A549 (cell line): Measurements from ENCODE around the gene LCAT.

Experiments
- EP300 ChIP-seq, 2 experiments: fragments of >200 bp; sonication (Bioruptor Twin); formaldehyde crosslinking; IDR thresholded peaks; 2 replicates in 1 of 2; 3 replicates in 1 of 2; pipeline ENCODE4 v1.6.1; 2016 to 2017
- FOSL2 ChIP-seq, 2 experiments: fragments of 450-650 bp in 1 of 2; fragments of >200 bp in 1 of 2; sonication (Bioruptor Twin) in 1 of 2; formaldehyde crosslinking; IDR thresholded peaks; 2 replicates each; pipeline versions ENCODE4 v1.5.0 to v1.6.1; 2016 to 2020; ENCODE audit warnings: mild to moderate bottlenecking in 1 of 2, moderate library complexity in 1 of 2
- JUN ChIP-seq, 2 experiments: fragments of >200 bp; sonication (Bioruptor Twin); formaldehyde crosslinking; IDR thresholded peaks; 2 replicates in 1 of 2; 3 replicates in 1 of 2; pipeline ENCODE4 v1.6.1; 2016 to 2017
- MAX ChIP-seq: IDR thresholded peaks from 2 replicates; pipeline ENCODE4 v1.6.1; 2012
- MYC ChIP-seq: IDR thresholded peaks from 2 replicates; pipeline ENCODE4 v1.6.1; 2012; ENCODE audit warnings: mild to moderate bottlenecking, inconsistent platforms, low read length, improper control_type of control experiment, borderline replicate concordance
- NR3C1 ChIP-seq: fragments of >200 bp; sonication (Bioruptor Twin); formaldehyde crosslinking; IDR thresholded peaks from 3 replicates; pipeline ENCODE4 v1.6.1; 2017
- POLR2AphosphoS2 ChIP-seq: conservative IDR thresholded peaks from 2 replicates; pipeline ENCODE4 v1.6.1; 2012; ENCODE audit warnings: low read length, improper control_type of control experiment, inconsistent platforms
- REST ChIP-seq: fragments of 200-600 bp; sonication (generic); IDR thresholded peaks from 2 replicates; pipeline ENCODE4 v1.6.1; 2016; ENCODE audit warnings: antibody characterized with exemption, mild to moderate bottlenecking, moderate library complexity
- RFX5 ChIP-seq: fragments of 450-650 bp; IDR thresholded peaks from 2 replicates; pipeline ENCODE4 v1.7.1; 2014; ENCODE audit warnings: antibody characterized with exemption, mild to moderate bottlenecking, moderate library complexity
- SMC3 ChIP-seq: fragments of >200 bp; sonication (Bioruptor Twin); formaldehyde crosslinking; IDR thresholded peaks from 3 replicates; pipeline ENCODE4 v1.6.1; 2018; ENCODE audit warnings: inconsistent platforms
- ZSCAN20 ChIP-seq: fragments of 250-450 bp; sonication (Bioruptor Pico); IDR thresholded peaks from 2 replicates; pipeline ENCODE4 v1.8.0; 2022; ENCODE audit warnings: mild to moderate bottlenecking, moderate library complexity
- TF ChIP-seq, protein P1 (sequence below): fragments of >200 bp; sonication (Bioruptor Twin); formaldehyde crosslinking; IDR thresholded peaks from 3 replicates; pipeline ENCODE4 v1.5.1; 2016
- TF ChIP-seq, protein P2 (sequence below): IDR thresholded peaks from 2 replicates; pipeline ENCODE4 v1.6.1; 2012; ENCODE audit warnings: low read depth, borderline replicate concordance

GRCh38 chr16:67935101-67935401 lies 8.9 kb downstream of the LCAT start:
- TF ChIP-seq, protein P1, sequence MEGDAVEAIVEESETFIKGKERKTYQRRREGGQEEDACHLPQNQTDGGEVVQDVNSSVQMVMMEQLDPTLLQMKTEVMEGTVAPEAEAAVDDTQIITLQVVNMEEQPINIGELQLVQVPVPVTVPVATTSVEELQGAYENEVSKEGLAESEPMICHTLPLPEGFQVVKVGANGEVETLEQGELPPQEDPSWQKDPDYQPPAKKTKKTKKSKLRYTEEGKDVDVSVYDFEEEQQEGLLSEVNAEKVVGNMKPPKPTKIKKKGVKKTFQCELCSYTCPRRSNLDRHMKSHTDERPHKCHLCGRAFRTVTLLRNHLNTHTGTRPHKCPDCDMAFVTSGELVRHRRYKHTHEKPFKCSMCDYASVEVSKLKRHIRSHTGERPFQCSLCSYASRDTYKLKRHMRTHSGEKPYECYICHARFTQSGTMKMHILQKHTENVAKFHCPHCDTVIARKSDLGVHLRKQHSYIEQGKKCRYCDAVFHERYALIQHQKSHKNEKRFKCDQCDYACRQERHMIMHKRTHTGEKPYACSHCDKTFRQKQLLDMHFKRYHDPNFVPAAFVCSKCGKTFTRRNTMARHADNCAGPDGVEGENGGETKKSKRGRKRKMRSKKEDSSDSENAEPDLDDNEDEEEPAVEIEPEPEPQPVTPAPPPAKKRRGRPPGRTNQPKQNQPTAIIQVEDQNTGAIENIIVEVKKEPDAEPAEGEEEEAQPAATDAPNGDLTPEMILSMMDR, result no peak
- TF ChIP-seq SMC3, result no peak
- no peak for TF ChIP-seq MAX
- TF ChIP-seq NR3C1, result no peak
- no peak for TF ChIP-seq REST
- no peak for TF ChIP-seq MYC
- TF ChIP-seq ZSCAN20 (CRISPR knock-in tag), result no peak
- TF ChIP-seq RFX5, result no peak
- TF ChIP-seq JUN (IDR thresholded peaks at IDR 0.05), result no peak
- no peak for TF ChIP-seq FOSL2 (IDR thresholded peaks at IDR 0.05)
- no peak for TF ChIP-seq FOSL2 (CRISPR knock-in tag; IDR thresholded peaks at IDR 0.05)
- TF ChIP-seq, protein P2, sequence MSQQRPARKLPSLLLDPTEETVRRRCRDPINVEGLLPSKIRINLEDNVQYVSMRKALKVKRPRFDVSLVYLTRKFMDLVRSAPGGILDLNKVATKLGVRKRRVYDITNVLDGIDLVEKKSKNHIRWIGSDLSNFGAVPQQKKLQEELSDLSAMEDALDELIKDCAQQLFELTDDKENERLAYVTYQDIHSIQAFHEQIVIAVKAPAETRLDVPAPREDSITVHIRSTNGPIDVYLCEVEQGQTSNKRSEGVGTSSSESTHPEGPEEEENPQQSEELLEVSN, result no peak
- TF ChIP-seq POLR2AphosphoS2, result no peak
- no peak for TF ChIP-seq EP300 (IDR thresholded peaks at IDR 0.05)
